HCT116 (cell line): ENCODE measurements around the gene C5AR2. TPM values are rescaled to one million over a fixed set of nuclear protein-coding genes. Genes with fewer than 3 reads are reported as not detected.

ENCODE experiments used
- ATAC-seq: fragments of 200-7000 bp; cut with Tn5 transposase; 2 replicates; pipeline ENCODE4 v1.9.1; 2020; ENCODE audit warnings: mild to moderate bottlenecking, moderate library complexity
- BruUV-seq: library from RNA; stranded (reverse); fragments of 400-500 nt; replicated peaks from 2 replicates; lab custom pipeline; 2021; lab: Mats Ljungman, UMichigan
- CTCF ChIA-PET: fragments of 300-600 bp; sonication (Branson Sonifier 250); formaldehyde crosslinking; loops from one replicate; lab custom pipeline; 2021; ENCODE audit warnings: antibody characterized with exemption; lab: Charles Lee
- POLR2A ChIA-PET: fragments of 300-600, 350-600 bp; sonication (Branson Sonifier 250); formaldehyde crosslinking; loops from one replicate; lab custom pipeline; 2021; ENCODE audit warnings: antibody characterized with exemption; lab: Charles Lee
- RAD21 ChIA-PET, 2 experiments: fragments of 300-600 bp; sonication (Branson Sonifier 250); formaldehyde crosslinking; loops; one replicate each; lab custom pipeline; 2023; ENCODE audit warnings: low total read pairs in 2 of 2; ENCODE audit not compliant: uncharacterized antibody in 2 of 2, unreplicated experiment in 2 of 2, low non-redundant PET in 1 of 2; lab: Charles Lee
- DNase-seq: peaks from one replicate; pipeline ENCODE4 v3.0.0-alpha.2; 2010; ENCODE audit warnings: low read depth, low spot score
- H2AFZ ChIP-seq: fragments of 200-600 bp; shearing (Covaris generic), sonication (generic); 2 replicates; pipeline ENCODE4 v1.6.1; 2017; ENCODE audit warnings: low read depth, mixed run types, mixed read lengths, antibody characterized with exemption, low read length; ENCODE audit not compliant: poor library complexity, severe bottlenecking
- H3K27ac ChIP-seq: 2 replicates; pipeline ENCODE4 v1.5.1; 2012; ENCODE audit warnings: low read depth, low read length
- H3K27me3 ChIP-seq: fragments of 200-600 bp; sonication (generic); 2 replicates; pipeline ENCODE4 v1.6.1; 2016; ENCODE audit warnings: mixed run types, low read length, mixed read lengths; ENCODE audit not compliant: insufficient read depth
- H3K36me3 ChIP-seq, 2 experiments: fragments of 200-500 bp in 1 of 2; fragments of 200-600 bp in 1 of 2; sonication (Bioruptor generic) in 1 of 2; sonication (generic) in 1 of 2; 2 replicates each; pipeline versions ENCODE4 v1.5.1 to v1.6.1; 2014 to 2016; ENCODE audit warnings: low read length in 2 of 2, inconsistent platforms in 1 of 2, mixed read lengths in 1 of 2, mixed run types in 1 of 2; ENCODE audit not compliant: insufficient read depth in 2 of 2, control insufficient read depth in 1 of 2
- H3K4me1 ChIP-seq, 2 experiments: fragments of 200-600 bp in 1 of 2; sonication (generic) in 1 of 2; 2 replicates each; pipeline versions ENCODE4 v1.5.1 to v1.6.1; 2012 to 2017; ENCODE audit warnings: low read length in 2 of 2, inconsistent platforms in 1 of 2, mild to moderate bottlenecking in 1 of 2, mixed read lengths in 1 of 2, mixed run types in 1 of 2, moderate library complexity in 1 of 2; ENCODE audit not compliant: insufficient read depth in 2 of 2, control insufficient read depth in 1 of 2
- H3K4me2 ChIP-seq: fragments of 200-600 bp; sonication (generic); 2 replicates; pipeline ENCODE4 v1.6.1; 2017; ENCODE audit warnings: mixed run types, low read length, mixed read lengths
- H3K4me3 ChIP-seq, 2 experiments: fragments of 200-600 bp in 1 of 2; sonication (generic) in 1 of 2; replicated peaks in 1 of 2; 2 replicates each; pipeline ENCODE4 v1.5.1; 2011 to 2016; ENCODE audit warnings: low read length in 2 of 2, control low read depth in 1 of 2, low read depth in 1 of 2, mild to moderate bottlenecking in 1 of 2, mixed read lengths in 1 of 2, mixed run types in 1 of 2
- H3K79me2 ChIP-seq: fragments of 200-600 bp; sonication (generic); 2 replicates; pipeline ENCODE4 v1.6.1; 2017; ENCODE audit warnings: mild to moderate bottlenecking, mixed run types, low read length, moderate library complexity, mixed read lengths; ENCODE audit not compliant: insufficient read depth
- H3K9ac ChIP-seq: fragments of 200-600 bp; sonication (generic); 2 replicates; pipeline ENCODE4 v1.6.1; 2016; ENCODE audit warnings: low read length, mixed read lengths
- H3K9me2 ChIP-seq: fragments of 200-600 bp; sonication (generic), shearing (Covaris generic); 2 replicates; pipeline ENCODE4 v1.6.1; 2017; ENCODE audit warnings: mixed run types, mild to moderate bottlenecking, moderate library complexity; ENCODE audit not compliant: insufficient read depth
- H3K9me3 ChIP-seq, 2 experiments: fragments of 200-500 bp in 1 of 2; fragments of 200-600 bp in 1 of 2; sonication (Bioruptor generic) in 1 of 2; sonication (generic) in 1 of 2; 2 replicates each; pipeline ENCODE4 v1.6.1; 2014 to 2017; ENCODE audit warnings: low read length in 2 of 2, mixed read lengths in 2 of 2, inconsistent platforms in 1 of 2, low read depth in 1 of 2, mild to moderate bottlenecking in 1 of 2, mixed run types in 1 of 2, moderate library complexity in 1 of 2; ENCODE audit not compliant: control insufficient read depth in 1 of 2, insufficient read depth in 1 of 2
- H4K20me1 ChIP-seq: fragments of 200-600 bp; sonication (generic), shearing (Covaris generic); 2 replicates; pipeline ENCODE4 v1.6.1; 2017; ENCODE audit warnings: mixed run types, mild to moderate bottlenecking, moderate library complexity; ENCODE audit not compliant: insufficient read depth
- CEBPB ChIP-seq: IDR thresholded peaks from 2 replicates; pipeline ENCODE4 v1.6.1; 2012; ENCODE audit warnings: low read depth
- EGR1 ChIP-seq: IDR thresholded peaks from 2 replicates; pipeline ENCODE4 v1.6.1; 2012; ENCODE audit warnings: low read depth
- ELF1 ChIP-seq: IDR thresholded peaks from 2 replicates; pipeline ENCODE4 v1.6.1; 2012; ENCODE audit warnings: low read depth, borderline replicate concordance
- EZH2 ChIP-seq: fragments of 200-600 bp; sonication (generic); IDR thresholded peaks from 2 replicates; pipeline ENCODE4 v1.6.1; 2017; ENCODE audit warnings: antibody characterized with exemption, mixed run types
- EZH2phosphoT487 ChIP-seq: fragments of 200-600 bp; IDR thresholded peaks from 2 replicates; pipeline ENCODE4 v1.6.1; 2018; ENCODE audit warnings: antibody characterized with exemption, borderline replicate concordance
- FOSL1 ChIP-seq: IDR thresholded peaks from 2 replicates; pipeline ENCODE4 v1.6.1; 2012; ENCODE audit warnings: low read depth
- JUND ChIP-seq: IDR thresholded peaks from 2 replicates; pipeline ENCODE4 v1.6.1; 2012
- MAX ChIP-seq: IDR thresholded peaks from 2 replicates; pipeline ENCODE4 v1.6.1; 2012
- POLR2AphosphoS5 ChIP-seq: IDR thresholded peaks from 2 replicates; pipeline ENCODE4 v1.6.1; 2011; ENCODE audit warnings: mild to moderate bottlenecking, low read depth, low read length, moderate library complexity
- SIN3A ChIP-seq: IDR thresholded peaks from 2 replicates; pipeline ENCODE4 v1.6.1; 2012; ENCODE audit warnings: low read depth
- SP1 ChIP-seq: IDR thresholded peaks from 2 replicates; pipeline ENCODE4 v1.6.1; 2012; ENCODE audit warnings: low read depth
- TCF7L2 ChIP-seq: IDR thresholded peaks from 2 replicates; pipeline ENCODE4 v1.7.0; 2011; ENCODE audit warnings: borderline replicate concordance, inconsistent platforms; ENCODE audit not compliant: insufficient read depth, insufficient read length; ENCODE audit errors: extremely low read depth
- intact Hi-C: fragments of 100-400 bp; cut with micrococcal nuclease; formaldehyde crosslinking; loops from 2 replicates; pipeline ENCODE4 v1.10.0; 2022
- total RNA-seq: library from RNA; stranded (reverse); gene quantifications from one replicate; pipeline ENCODE4 v1.2.1, GENCODE V29; 2021; ENCODE audit not compliant: unreplicated experiment
- TF ChIP-seq, protein P1 (sequence below), 3 experiments: fragments of 200-600 bp in 1 of 3; sonication (generic) in 1 of 3; IDR thresholded peaks in 2 of 3; conservative IDR thresholded peaks in 1 of 3; 2 replicates each; pipeline ENCODE4 v1.5.1; 2012 to 2017; ENCODE audit warnings: low read depth in 2 of 3, low read length in 2 of 3, antibody characterized with exemption in 1 of 3, borderline replicate concordance in 1 of 3, control low read depth in 1 of 3, mild to moderate bottlenecking in 1 of 3, mixed read lengths in 1 of 3, mixed run types in 1 of 3, moderate library complexity in 1 of 3; ENCODE audit not compliant: insufficient read depth in 1 of 3

The C5AR2 gene
- total RNA-seq, 1 experiment from 2014 or later = 0.12 TPM

GRCh38 chr19:47315125-47315821 lies 16.7 kb upstream of the C5AR2 start:
- Histone ChIP-seq H3K9me2 (no peaks in the 10 kb centered on the region), H4K20me1 (no peaks in the 10 kb centered on the region), H3K4me2 (peak overlapping the region; percentile 61), H3K79me2 (no peaks in the 10 kb centered on the region), H2AFZ (no peak overlapping the region), H3K9ac (no peak overlapping the region), H3K4me1 (peaks cover 12 to 21% of the 10 kb centered on the region in 2 experiments), H3K9me3 (no peaks in the 10 kb centered on the region), H3K27ac (no peak overlapping the region), H3K4me3 (no peak overlapping the region), H3K27me3 (no peaks in the 10 kb centered on the region), H3K36me3 (no peaks in the 10 kb centered on the region)
- peak; percentile 90 for ATAC-seq
- BruUV-seq = no TSS peak
- DNase-seq = peak; percentile 87
- ChIA-PET POLR2A (interaction anchor here (0.8 to 1.6 kb wide), 4 partner anchors 22 to 59 kb away, joined by 3 to 5 read pairs (median 3); partner anchors contain the start of genes CCDC9 and DHX34), CTCF (interaction anchor here (0.9 to 4.3 kb wide), 3 partner anchors 11 to 34 kb away, joined by 3 to 23 read pairs (median 3); partner anchors contain the start of gene DHX34), RAD21 (no interaction called here)
- TF ChIP-seq MAX (peak; percentile 67; the same call in 1 of the 2 replicates), JUND (peak; percentile 80), POLR2AphosphoS5 (peak; percentile 57; the same call in 1 of the 2 replicates), SP1 (peak; percentile 65), EZH2 (no peak), ELF1 (no peak), FOSL1 (peak; percentile 82), SIN3A (peak; percentile 90), CEBPB (peak; percentile 99)
- intact Hi-C loops = loop anchor here (1.0 kb wide), 1 partner anchor 34 kb away; the partner anchor contains the start of gene DHX34

DNA sequence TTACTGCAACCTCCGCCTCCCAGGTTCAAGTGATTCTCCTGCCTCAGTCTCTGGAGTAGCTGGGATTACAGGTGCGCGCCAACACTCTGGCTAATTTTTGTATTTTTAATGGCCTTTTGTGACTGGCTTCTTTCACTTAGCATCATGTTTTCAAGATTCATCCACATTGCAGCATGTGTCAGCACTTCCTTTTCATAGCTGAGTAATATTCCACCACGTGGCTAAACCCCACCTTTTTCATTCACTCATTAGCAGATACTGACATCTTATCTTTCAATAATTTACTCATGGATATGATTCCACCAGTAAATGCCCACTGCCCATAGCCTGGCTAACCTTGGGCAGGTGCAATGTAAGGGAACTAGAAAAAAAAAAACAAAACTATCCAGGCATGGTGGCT lies 15.5 kb upstream of the C5AR2 start:
- ChIA-PET CTCF (interaction anchor here (4.3 kb wide), 1 partner anchor 32 kb away, joined by 23 read pairs; the partner anchor contains the start of gene DHX34), POLR2A (interaction anchor here (1.6 kb wide), 1 partner anchor 60 kb away, joined by 3 read pairs; the partner anchor contains the start of gene CCDC9), RAD21 (interaction anchor here in 1 of 2 experiments (0.7 kb wide), 1 partner anchor 75 kb away, joined by 3 read pairs; no protein-coding TSS in a partner anchor)
- no peaks in the 10 kb centered on the region for H3K9me2 ChIP-seq
- intact Hi-C loops = no loop called here
- H3K27ac ChIP-seq = no peak overlapping the region
- H3K4me1 ChIP-seq = peaks cover 12 to 21% of the 10 kb centered on the region in 2 experiments
- DNase-seq = no peak
- no peak overlapping the region for H3K9ac ChIP-seq
- H3K4me3 ChIP-seq = no peak overlapping the region
- H3K9me3 ChIP-seq = no peaks in the 10 kb centered on the region
- no peak overlapping the region for H2AFZ ChIP-seq
- no peaks in the 10 kb centered on the region for H3K36me3 ChIP-seq
- no peaks in the 10 kb centered on the region for H4K20me1 ChIP-seq
- ATAC-seq = no peak
- no peak overlapping the region for H3K4me2 ChIP-seq
- no peaks in the 10 kb centered on the region for H3K27me3 ChIP-seq
- no TSS peak for BruUV-seq
- no peaks in the 10 kb centered on the region for H3K79me2 ChIP-seq
- TF ChIP-seq EGR1 = no peak
- no peak for TF ChIP-seq SIN3A
- TF ChIP-seq, protein P1, sequence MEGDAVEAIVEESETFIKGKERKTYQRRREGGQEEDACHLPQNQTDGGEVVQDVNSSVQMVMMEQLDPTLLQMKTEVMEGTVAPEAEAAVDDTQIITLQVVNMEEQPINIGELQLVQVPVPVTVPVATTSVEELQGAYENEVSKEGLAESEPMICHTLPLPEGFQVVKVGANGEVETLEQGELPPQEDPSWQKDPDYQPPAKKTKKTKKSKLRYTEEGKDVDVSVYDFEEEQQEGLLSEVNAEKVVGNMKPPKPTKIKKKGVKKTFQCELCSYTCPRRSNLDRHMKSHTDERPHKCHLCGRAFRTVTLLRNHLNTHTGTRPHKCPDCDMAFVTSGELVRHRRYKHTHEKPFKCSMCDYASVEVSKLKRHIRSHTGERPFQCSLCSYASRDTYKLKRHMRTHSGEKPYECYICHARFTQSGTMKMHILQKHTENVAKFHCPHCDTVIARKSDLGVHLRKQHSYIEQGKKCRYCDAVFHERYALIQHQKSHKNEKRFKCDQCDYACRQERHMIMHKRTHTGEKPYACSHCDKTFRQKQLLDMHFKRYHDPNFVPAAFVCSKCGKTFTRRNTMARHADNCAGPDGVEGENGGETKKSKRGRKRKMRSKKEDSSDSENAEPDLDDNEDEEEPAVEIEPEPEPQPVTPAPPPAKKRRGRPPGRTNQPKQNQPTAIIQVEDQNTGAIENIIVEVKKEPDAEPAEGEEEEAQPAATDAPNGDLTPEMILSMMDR (IDR thresholded peaks at IDR 0.05 in 2 of 3, conservative IDR thresholded peaks at IDR 0.05 in 1 of 3; ENCODE audit: borderline replicate concordance in 1 of 3, insufficient read depth in 1 of 3, low read depth in 2 of 3, low read length in 2 of 3) = no peak
- no peak for TF ChIP-seq EZH2phosphoT487
- no peak for TF ChIP-seq TCF7L2
- TF ChIP-seq EZH2 = no peak
